Mononuclear cell (primary cell): ENCODE measurements around the gene HSPA5. TPM values are rescaled to one million over a fixed set of nuclear protein-coding genes. Genes with fewer than 3 reads are reported as not detected.
"Not testable (repeated sequence)": the region's sequence is repeated elsewhere in the genome, so short reads cannot be mapped to it uniquely, and the experiment has no call there.

ENCODE experiments used
- H3K27me3 ChIP-seq: 2 replicates; pipeline ENCODE4 v1.6.0; 2011; ENCODE audit warnings: low read length, control low read depth; ENCODE audit not compliant: insufficient read depth
- H3K4me1 ChIP-seq: 2 replicates; pipeline ENCODE4 v1.5.1; 2011; ENCODE audit warnings: mild to moderate bottlenecking, low read length, control low read depth; ENCODE audit not compliant: insufficient read depth
- H3K4me3 ChIP-seq: 2 replicates; pipeline ENCODE4 v1.5.1; 2011; ENCODE audit warnings: mild to moderate bottlenecking, low read length, moderate library complexity
- H3K9me3 ChIP-seq: 2 replicates; pipeline ENCODE4 v1.5.1; 2011; ENCODE audit warnings: low read depth, mild to moderate bottlenecking, control low read depth, low read length
- total RNA-seq: library from RNA; depleted of rRNA; stranded (reverse); fragments of >200 nt; gene quantifications from one replicate; pipeline ENCODE4 v1.2.3, GENCODE V29; 2012

Gene HSPA5
- total RNA-seq: 79.7 TPM

DNA sequence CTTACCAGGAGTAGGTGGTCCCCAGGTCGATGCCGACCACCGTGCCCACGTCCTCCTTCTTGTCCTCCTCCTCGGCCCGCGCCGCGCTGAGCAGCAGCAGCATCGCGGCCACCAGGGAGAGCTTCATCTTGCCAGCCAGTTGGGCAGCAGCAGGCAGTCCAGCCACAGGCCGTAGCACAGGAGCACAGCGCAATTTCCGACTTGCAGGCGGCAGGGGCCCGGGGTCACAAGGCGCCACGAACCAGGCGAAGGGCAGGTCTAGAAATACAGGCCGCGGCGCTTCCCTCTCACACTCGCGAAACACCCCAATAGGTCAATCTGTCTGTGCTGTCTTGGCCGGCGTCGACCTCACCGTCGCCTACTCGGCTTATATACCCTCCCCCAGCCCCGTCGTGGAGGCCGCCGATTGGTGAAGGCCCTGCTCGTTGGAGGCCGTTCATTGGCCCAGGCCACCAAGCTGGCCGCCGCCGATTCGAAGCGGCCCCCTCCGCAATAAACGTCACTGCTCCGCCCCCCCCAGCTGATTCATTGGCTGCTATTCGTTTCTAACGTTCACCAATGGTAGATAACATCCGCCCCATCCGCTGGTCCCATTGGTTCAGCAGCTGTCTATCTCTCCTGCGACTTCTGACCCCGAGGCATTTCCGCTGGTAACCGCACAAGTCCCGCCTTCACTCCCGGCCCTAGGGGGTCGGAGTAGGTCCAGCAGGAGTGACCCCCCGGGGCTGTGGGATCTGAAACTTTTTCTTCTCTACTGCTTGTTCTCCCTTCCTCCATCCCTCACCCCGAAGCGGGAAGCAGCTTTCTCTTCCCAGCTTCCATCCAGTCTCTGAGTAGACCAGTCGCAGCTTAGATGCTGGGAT lies at the start of gene HSPA5:
TSS of gene HSPA5 (minus strand) at position 344 of the 863 bp plus-strand sequence. CDS start at position 127, 217 bp downstream.
- Histone ChIP-seq H3K4me3 (peak within 1 kb of the TSS; percentile 89), H3K4me1 (peaks cover 58% of the 10 kb centered on the region), H3K27me3 (no peaks in the 10 kb centered on the region), H3K9me3 (no peaks in the 10 kb centered on the region)

DNA sequence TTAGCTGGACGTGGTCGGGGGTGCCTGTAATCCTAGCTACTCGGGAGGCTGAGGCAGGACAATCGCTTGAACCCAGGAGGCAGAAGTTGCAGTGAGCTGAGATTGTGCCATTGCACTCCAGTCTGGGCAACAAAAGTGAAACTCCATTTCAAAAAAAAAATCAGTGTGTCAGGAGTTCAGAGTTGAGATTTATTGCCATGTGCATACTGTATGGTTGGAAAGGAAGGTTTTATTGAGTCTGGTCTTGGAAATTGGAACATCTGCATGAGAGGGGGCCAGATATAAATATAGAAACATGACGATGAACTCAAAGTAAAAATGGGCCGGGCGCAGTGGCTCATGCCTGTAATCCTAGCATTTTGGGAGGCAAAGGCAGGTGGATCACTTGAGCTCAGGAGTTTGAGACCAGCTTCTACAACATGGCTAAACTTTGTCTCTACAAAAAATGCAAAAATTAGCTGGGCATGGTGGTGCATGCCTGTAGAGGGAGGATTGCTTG lies 45.8 kb upstream of the HSPA5 start:
- not testable (repeated sequence) for H3K4me3 ChIP-seq, H3K9me3 ChIP-seq, H3K27me3 ChIP-seq, H3K4me1 ChIP-seq

DNA sequence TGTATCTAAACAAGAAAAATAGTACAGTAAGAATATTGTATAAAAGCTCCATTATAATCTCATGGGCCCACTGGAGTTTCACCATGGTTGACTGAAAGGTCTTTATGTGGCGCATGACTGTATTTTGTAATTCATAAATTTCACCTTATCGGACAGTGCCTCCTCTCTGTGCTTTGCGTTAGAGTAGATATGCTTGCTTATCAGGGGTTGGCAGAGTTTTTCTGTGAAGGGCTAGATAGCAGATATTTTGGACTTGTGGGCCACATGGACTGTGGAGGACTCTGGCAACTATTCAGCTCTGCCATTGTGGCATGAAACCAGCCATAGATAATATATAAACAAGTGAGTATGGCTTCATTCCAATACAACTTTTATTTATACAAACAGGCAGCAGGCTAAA lies 43.7 kb upstream of the HSPA5 start:
- no peaks in the 10 kb centered on the region for H3K4me1 ChIP-seq
- no peaks in the 10 kb centered on the region for H3K9me3 ChIP-seq
- no peak overlapping the region for H3K4me3 ChIP-seq
- no peaks in the 10 kb centered on the region for H3K27me3 ChIP-seq

DNA sequence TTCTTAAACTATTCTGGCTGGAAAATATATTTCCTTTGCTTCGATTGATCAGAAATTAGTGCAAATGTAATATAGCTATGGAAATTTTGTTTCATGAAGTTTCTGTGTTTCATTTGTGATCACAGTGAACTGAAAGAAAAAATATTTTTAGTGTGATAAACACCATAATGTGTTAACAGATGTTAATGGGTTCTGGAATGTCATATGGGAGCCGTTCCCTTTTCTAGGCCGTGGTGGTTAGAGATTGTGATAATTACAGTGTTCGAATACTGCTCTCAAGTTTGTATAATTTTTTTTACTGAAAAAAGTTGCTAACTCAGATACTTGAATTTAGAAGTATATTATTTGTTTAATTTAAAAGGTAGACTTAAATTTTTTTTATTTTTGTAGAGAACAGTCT lies 39.8 kb upstream of the HSPA5 start:
- Histone ChIP-seq H3K27me3 (no peaks in the 10 kb centered on the region), H3K9me3 (no peaks in the 10 kb centered on the region), H3K4me1 (no peaks in the 10 kb centered on the region), H3K4me3 (no peak overlapping the region)

DNA sequence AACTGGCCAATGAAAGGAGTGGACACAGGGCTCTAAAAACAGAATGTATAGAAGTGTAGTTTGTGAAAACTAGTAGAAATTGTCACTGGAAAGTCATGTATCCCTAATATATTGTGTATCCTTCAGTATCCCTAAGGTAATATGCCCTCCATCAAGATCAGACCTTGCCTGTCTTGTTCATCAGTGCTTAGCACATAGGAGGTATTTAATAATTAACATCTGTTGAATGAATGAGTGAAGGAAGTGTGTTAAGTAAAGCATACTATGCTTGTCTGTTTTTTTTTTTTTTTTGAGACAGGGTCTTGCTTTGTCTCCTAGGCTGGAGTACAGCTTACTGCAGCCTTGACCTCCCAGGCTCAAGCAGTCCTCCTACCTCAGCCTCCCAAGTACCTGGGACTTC lies 36.3 kb upstream of the HSPA5 start:
- Histone ChIP-seq H3K27me3 (no peaks in the 10 kb centered on the region), H3K4me3 (no peak overlapping the region), H3K4me1 (peaks cover 6% of the 10 kb centered on the region), H3K9me3 (no peaks in the 10 kb centered on the region)

DNA sequence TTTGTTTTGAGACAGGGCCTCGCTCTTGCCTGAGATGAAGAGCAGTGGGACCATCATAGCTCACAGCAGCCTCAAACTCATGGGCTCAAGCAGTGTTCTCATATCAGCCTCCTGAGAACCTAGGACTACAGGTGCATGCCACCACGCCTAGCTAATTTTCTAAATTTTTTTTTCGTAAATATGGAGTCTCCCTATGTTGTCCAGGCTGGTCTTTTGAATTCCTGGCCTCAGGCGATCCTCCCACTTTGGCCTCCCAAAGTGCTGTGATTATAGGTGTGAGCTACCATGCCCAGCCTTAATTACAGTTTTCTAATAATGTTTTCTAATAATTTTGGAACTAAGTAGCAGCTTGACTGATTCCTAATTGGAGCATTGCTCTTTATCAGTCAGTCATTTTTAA lies 35.6 kb upstream of the HSPA5 start:
- Histone ChIP-seq H3K27me3 (no peaks in the 10 kb centered on the region), H3K4me1 (peaks cover 12% of the 10 kb centered on the region), H3K9me3 (no peaks in the 10 kb centered on the region), H3K4me3 (no peak overlapping the region)

DNA sequence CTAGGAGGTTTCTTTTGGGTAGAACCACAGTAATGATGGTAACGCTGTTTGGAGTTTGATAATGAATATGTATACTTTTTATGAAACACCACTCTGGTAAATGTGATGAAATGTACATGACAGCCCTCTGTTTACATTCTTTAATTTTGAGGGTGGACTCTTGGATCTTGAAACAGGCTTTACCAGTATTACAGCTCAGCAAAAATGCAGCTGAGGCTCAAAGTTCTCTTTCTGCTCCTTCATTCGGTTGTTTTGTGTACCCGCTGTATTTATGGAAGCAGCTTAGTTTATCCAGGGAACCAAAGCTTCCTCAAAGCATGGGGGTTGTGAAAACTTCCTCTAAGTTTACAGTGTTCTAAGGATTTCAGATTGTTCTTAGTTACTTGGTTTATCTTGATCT lies 31.6 kb upstream of the HSPA5 start:
- H3K27me3 ChIP-seq: no peaks in the 10 kb centered on the region
- no peaks in the 10 kb centered on the region for H3K9me3 ChIP-seq
- H3K4me1 ChIP-seq: peaks cover 12% of the 10 kb centered on the region
- H3K4me3 ChIP-seq: no peak overlapping the region

DNA sequence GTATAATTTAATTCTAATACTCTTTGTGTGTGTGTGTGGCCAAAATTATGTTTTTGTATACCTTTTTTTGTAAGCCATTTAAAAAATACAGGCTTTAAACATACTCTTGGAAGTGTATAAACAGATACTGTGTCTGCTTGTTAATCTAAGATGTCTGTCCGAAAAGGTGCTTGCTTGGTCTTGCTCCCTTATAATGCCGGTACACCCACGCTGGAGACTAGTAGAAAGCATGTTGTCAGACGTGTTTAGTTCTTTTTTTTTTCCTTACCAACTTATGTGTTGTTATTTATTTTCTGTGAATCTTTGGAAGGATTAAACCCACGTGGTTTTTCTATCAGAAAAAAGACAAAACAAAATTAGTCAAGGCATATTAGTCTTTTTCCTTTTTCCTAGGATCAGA lies 29.9 kb upstream of the HSPA5 start:
- no peaks in the 10 kb centered on the region for H3K27me3 ChIP-seq
- peaks cover 12% of the 10 kb centered on the region for H3K4me1 ChIP-seq
- H3K9me3 ChIP-seq: no peaks in the 10 kb centered on the region
- no peak overlapping the region for H3K4me3 ChIP-seq

DNA sequence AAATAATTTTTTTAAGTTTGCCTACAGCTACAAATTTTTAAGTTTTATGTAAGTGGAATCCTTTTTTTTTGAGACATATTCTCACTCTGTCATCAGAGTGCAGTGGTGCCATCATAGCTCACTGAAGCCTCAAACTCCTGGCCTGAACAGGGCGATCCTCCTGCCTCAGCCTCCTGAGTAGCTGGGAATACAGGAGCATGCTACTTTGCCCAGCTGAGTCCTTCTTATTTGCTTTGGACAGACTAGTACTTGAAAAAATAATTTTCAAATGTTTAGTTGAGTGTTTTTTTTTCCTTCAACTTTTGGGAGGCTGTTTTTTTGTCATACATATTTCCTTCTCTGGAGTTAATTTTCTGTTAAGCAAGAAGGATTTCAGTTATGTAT lies 27.9 kb upstream of the HSPA5 start:
- no peaks in the 10 kb centered on the region for H3K27me3 ChIP-seq
- no peaks in the 10 kb centered on the region for H3K9me3 ChIP-seq
- H3K4me3 ChIP-seq: no peak overlapping the region
- peaks cover 24% of the 10 kb centered on the region for H3K4me1 ChIP-seq

DNA sequence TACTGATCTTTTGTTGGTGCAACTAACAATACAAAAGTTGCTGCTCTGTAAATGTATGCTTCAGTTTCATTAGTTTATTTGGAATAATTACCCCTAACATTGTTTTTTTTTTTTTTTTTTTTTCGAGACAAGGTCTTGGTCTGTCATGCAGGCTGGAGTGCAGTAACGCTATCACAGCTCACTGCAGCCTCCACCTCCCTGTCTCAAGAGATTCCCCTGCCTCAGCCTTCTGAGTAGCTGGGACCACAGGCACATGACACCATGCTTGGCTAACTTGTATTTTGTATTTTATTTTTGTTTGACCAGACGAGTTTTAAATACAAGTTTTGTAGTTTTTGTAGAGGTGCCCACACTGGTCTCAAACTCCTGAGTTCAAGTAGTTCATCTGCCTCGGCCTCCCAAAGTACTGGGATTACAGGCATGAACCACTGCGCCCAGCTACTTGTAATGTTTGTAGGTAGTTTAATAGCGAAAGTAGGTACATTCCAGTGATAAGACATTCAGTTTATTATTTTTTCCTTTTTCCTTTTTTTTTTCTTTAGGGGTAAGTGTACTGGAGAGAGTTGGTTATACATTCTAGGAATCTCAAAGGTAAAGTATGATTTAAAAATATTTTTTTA lies 27.4 kb upstream of the HSPA5 start:
- H3K27me3 ChIP-seq: no peaks in the 10 kb centered on the region
- H3K9me3 ChIP-seq: no peaks in the 10 kb centered on the region
- H3K4me3 ChIP-seq: no peak overlapping the region
- H3K4me1 ChIP-seq: peaks cover 28% of the 10 kb centered on the region

DNA sequence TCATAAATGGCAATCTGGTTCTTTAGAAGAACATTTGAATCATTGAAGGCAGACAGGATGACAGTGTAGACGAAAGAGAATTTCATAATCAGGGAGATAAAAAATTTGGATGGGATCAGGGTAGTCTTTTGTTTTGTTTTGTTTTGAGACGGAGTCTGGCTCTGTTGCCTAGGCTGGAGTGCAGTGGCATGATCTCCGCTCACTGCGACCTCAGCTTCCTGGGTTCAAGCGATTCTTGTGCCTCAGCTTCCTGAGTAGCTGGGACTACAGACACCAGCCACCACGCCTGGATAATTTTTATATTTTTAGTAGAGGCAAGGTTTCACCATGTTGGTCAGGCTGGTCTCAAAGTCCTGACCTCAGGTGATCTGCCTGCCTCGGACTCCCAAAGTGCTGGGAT lies 22.9 kb upstream of the HSPA5 start:
- H3K4me3 ChIP-seq, H3K27me3 ChIP-seq, H3K9me3 ChIP-seq: not testable (repeated sequence)
- peaks cover 56% of the 10 kb centered on the region for H3K4me1 ChIP-seq

DNA sequence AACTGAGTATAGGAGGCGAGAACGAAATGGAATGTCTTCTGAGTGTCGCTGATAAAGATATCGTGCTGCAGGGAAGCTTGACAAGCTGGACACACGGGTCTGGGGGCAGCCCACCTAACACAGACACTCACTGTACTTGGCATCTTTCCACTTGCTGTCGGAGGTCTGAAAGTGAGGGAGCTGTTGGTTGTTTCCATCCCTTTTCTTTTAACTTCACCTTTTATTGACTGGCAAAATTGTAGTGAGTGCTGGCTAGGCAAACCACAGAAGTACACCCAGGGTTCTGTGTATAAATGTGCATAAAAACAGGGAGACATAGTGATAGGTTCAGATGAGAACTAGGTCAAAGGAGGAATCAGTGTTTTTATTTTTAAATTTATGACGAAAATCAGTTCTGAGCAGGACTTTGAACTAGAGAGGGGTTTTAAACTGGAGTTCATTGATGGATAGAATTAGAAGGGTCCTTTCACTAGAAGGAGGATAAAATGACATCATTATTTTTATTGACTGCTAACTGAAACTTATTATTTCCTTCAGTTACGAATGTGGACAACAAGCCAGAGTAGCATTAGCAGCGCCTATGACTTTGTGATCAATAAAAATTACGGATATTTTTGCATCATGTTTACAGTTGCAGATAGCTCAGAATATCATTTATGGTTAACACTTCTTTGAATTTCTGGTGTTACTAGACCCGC lies 21.3 kb upstream of the HSPA5 start:
- Histone ChIP-seq H3K27me3 (no peaks in the 10 kb centered on the region), H3K4me1 (peaks cover 70% of the 10 kb centered on the region), H3K4me3 (peak overlapping the region; percentile 95), H3K9me3 (no peaks in the 10 kb centered on the region)

DNA sequence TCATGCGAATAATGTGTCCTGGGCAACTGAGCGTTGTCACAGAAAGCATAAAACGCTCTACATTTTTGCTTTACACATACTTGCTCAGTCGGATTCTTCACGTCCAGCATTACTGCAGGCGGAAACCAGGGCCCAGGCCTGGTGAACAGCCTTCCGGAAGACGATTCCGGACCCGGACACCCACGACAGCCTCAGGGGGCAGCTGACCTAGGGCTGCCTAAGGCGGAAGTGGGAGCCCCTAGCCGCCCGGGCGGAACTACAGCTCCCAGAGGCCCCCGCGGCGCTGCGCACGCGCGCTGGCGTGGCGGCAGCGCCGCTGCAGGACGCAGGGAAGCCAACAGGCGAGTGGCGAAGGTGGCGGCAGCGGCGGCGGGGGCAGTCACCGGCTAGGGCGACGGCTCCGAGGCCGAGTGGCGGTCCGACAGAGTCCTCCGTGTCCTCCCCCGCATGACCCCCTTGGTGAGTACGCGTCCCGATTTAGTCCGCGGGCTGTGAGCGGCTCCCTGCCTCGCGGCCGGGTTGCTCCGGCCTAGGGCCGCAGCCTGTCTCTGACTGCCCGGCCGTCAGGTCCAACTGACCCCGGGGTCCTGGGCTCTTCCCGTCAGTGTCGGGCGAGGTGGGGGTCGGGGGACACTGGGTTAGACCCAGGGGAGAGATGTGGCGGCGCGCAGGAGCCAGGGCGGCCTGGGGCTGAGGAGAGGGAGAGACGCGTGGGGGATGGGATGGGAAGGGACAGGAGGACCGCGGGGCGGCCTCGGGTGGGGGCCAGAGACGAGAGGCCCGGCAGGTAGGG lies 20.6 kb upstream of the HSPA5 start, which contains the start of gene GAPVD1:
TSS of gene GAPVD1 (plus strand) at position 326 of the 793 bp plus-strand sequence. CDS start 37,096 bp downstream, outside the sequence.
- peak within 1 kb of the TSS; percentile 95 for H3K4me3 ChIP-seq
- H3K27me3 ChIP-seq: no peaks in the 10 kb centered on the region
- no peaks in the 10 kb centered on the region for H3K9me3 ChIP-seq
- H3K4me1 ChIP-seq: peaks cover 70% of the 10 kb centered on the region

DNA sequence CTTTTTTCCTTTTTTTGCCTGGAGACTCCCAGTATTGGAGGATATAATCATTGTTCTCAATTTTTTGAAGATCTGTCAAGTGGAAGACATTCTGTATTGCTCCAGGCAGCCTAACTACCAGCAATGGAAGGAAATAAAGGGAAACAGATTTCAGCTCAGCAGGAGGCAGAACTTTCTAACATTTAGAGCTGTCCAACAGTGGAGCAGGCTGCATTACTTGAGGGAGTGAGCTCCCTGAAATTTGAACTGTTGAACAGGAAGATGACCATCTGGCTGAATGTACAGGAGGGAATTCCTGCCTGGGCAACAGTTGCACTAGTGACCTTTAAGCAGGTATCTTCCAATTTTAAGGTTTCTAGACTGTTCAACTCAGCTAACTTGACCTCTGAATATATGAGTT lies 19.4 kb upstream of the HSPA5 start:
- Histone ChIP-seq H3K4me3 (no peak overlapping the region), H3K27me3 (no peaks in the 10 kb centered on the region), H3K9me3 (no peaks in the 10 kb centered on the region), H3K4me1 (peaks cover 70% of the 10 kb centered on the region)
